ENCODE measurements around the gene ADAMTSL5. TPM values are rescaled to one million over a fixed set of nuclear protein-coding genes. Genes with fewer than 3 reads are reported as not detected.

ADAMTSL5 gene
- total and polyA plus RNA-seq, 9 of the 15 experiments (the other 6 are each of a cell fraction or from before 2014, with no cell fraction given): 1.0 to 11.6 (median 4.1) TPM

GRCh38 chr19:1507763-1508506 lies 4.9 kb downstream of the ADAMTSL5 start:
- in situ Hi-C loops (cut with MboI) (loop anchor here (5.0 kb wide), 1 partner anchor 51 kb away; no protein-coding TSS in a partner anchor), intact Hi-C loops (cut with micrococcal nuclease) (no loop called here)
- no peaks in the 10 kb centered on the region for H3K9me1 ChIP-seq (ENCODE audit: control insufficient read depth, insufficient read depth, low read length)
- no TSS peak for BruUV-seq (replicated peaks)
- under 1% methylated on average over 24 of the region's 46 CpGs for WGBS (ENCODE audit: insufficient coverage, low coverage, missing lambda C conversion rate)
- peaks cover 14% of the 10 kb centered on the region; the same call in 2 of the 3 replicates for H3K36me3 ChIP-seq (ENCODE audit: control insufficient read depth, insufficient read depth, low read length)
- peaks cover 12 to 69% of the 10 kb centered on the region in 2 experiments for H3K4me1 ChIP-seq (replicated peaks in 1 of 2; ENCODE audit: control insufficient read depth in 2 of 2, insufficient read depth in 2 of 2, low read length in 2 of 2)
- peak; percentile 97 to 100 (median 98) for DNase-seq (ENCODE audit: extremely low read depth in 1 of 4, low spot score in 3 of 4)
- H3K27me3 ChIP-seq (ENCODE audit: control insufficient read depth in 2 of 2, insufficient read depth in 2 of 2, low read length in 2 of 2): no peaks in the 10 kb centered on the region
- CTCF ChIA-PET (ENCODE audit: low intra/inter-chr PET ratio): no interaction called here
- H3K4me2 ChIP-seq (ENCODE audit: insufficient read depth, low read length): peak overlapping the region; percentile 96
- H3K27ac ChIP-seq (ENCODE audit: extremely low read depth, low read depth, low read length): peak overlapping the region; percentile 90
- H3K9ac ChIP-seq (ENCODE audit: insufficient read depth in 1 of 2, low read depth in 2 of 2, low read length in 2 of 2): peak overlapping the region; percentile 77 to 91
- H3K79me2 ChIP-seq (ENCODE audit: control insufficient read depth, insufficient read depth, low read length): peaks cover 11% of the 10 kb centered on the region; the same call in 2 of the 3 replicates
- peak; percentile 100 for FAIRE-seq
- H3K9me3 ChIP-seq (replicated peaks; ENCODE audit: control insufficient read depth, insufficient read depth, low read depth, low read length): no peaks in the 10 kb centered on the region
- H2AFZ ChIP-seq (ENCODE audit: low read depth, low read length): peak overlapping the region; percentile 94
- POLR2A ChIA-PET: interaction anchor here (0.6 to 1.0 kb wide), 2 partner anchors 102 to 238 kb away, joined by 3 read pairs; partner anchors contain the start of gene CIRBP
- H3K4me3 ChIP-seq: peak overlapping the region; percentile 58
- no peaks in the 10 kb centered on the region for H4K20me1 ChIP-seq (replicated peaks; ENCODE audit: control insufficient read depth, insufficient read depth, low read length)
- ATAC-seq: peak; percentile 90
- TF ChIP-seq BMI1 (IDR thresholded peaks at IDR 0.05; ENCODE audit: low read length) (no peak), SMAD2 (IDR thresholded peaks at IDR 0.05; ENCODE audit: low read depth, low read length) (no peak), GABPA (tag; conservative IDR thresholded peaks at IDR 0.05; ENCODE audit: low read depth) (0 out of 2 replicates have a peak, but pooled peaks have one; percentile 32), HNRNPL (IDR thresholded peaks at IDR 0.05; ENCODE audit: low read depth, low read length) (no peak), ZNF23 (CRISPR knock-in tag; IDR thresholded peaks at IDR 0.05) (no peak), CHD4 (IDR thresholded peaks at IDR 0.05; ENCODE audit: insufficient read depth, insufficient replicate concordance, low read depth, low read length, poor library complexity, severe bottlenecking) (no peak), NRF1 (conservative IDR thresholded peaks at IDR 0.05 in 1 of 2, IDR thresholded peaks at IDR 0.05 in 1 of 2) (peak; percentile 52 to 71), RB1 (IDR thresholded peaks at IDR 0.05; ENCODE audit: low read depth) (peak; percentile 71; the same call in 1 of the 2 replicates), MLLT1 (IDR thresholded peaks at IDR 0.05) (peak in 1 of 2 experiments; percentile 79; a peak in 2 of 4 replicates), TBL1XR1 (IDR thresholded peaks at IDR 0.05; ENCODE audit: low read length in 2 of 2) (peak in 1 of 2 experiments; percentile 68; a peak in 2 of 4 replicates), MXD1 (CRISPR knock-in tag; IDR thresholded peaks at IDR 0.05; ENCODE audit: borderline replicate concordance, poor library complexity, severe bottlenecking) (no peak), ZBTB12 (CRISPR knock-in tag; IDR thresholded peaks at IDR 0.05) (peak; percentile 69; the same call in 1 of the 2 replicates), NCOA6 (IDR thresholded peaks at IDR 0.05) (no peak), ZNF232 (CRISPR knock-in tag; IDR thresholded peaks at IDR 0.05) (no peak), FOXP1 (CRISPR knock-in tag; IDR thresholded peaks at IDR 0.05) (peak; percentile 75; the same call in 1 of the 2 replicates), ZFP36 (IDR thresholded peaks at IDR 0.05; ENCODE audit: low read depth, low read length, partially characterized antibody) (no peak), ETS1 (conservative IDR thresholded peaks at IDR 0.05; ENCODE audit: control insufficient read depth, low read depth, low read length) (0 out of 2 replicates have a peak, but pooled peaks have one; percentile 24)
